Measurements from ENCODE around the gene PIK3R4. TPM values are rescaled to one million over a fixed set of nuclear protein-coding genes. Genes with fewer than 3 reads are reported as not detected.

The PIK3R4 gene
- total and polyA plus RNA-seq, 2 donors, result 31.5 to 48.1 TPM

GRCh38 chr3:130732501-130732900, 14.1 kb downstream of the PIK3R4 start:
- Histone ChIP-seq H3K4me3 (ENCODE audit: low read length in 2 of 2) (no peak overlapping the region), H3K9me3 (ENCODE audit: control insufficient read depth in 2 of 2, insufficient read depth in 1 of 2, low read length in 1 of 2) (no peaks in the 10 kb centered on the region), H3K27me3 (ENCODE audit: control insufficient read depth in 2 of 2, insufficient read depth in 1 of 2, low read length in 1 of 2) (no peaks in the 10 kb centered on the region), H3K27ac (ENCODE audit: low read depth in 1 of 2, low read length in 1 of 2) (no peak overlapping the region), H3K4me1 (ENCODE audit: control insufficient read depth in 2 of 2, insufficient read depth in 2 of 2, low read length in 2 of 2) (no peaks in the 10 kb centered on the region), H3K36me3 (ENCODE audit: control insufficient read depth in 2 of 2, insufficient read depth in 2 of 2, low read length in 1 of 2) (peaks cover 10 to 25% of the 10 kb centered on the region in 2 donors)
- 99% methylated on average over 2 of the region's 2 CpGs for WGBS
- no peak for DNase-seq (ENCODE audit: low read depth in 6 of 9, low spot score in 9 of 9)

GRCh38 chr3:130731817-130732216, 14.8 kb downstream of the PIK3R4 start:
- WGBS, result 97% methylated on average over 6 of the region's 6 CpGs
- Histone ChIP-seq H3K4me3 (ENCODE audit: low read length in 2 of 2) (no peak overlapping the region), H3K4me1 (ENCODE audit: control insufficient read depth in 2 of 2, insufficient read depth in 2 of 2, low read length in 2 of 2) (no peaks in the 10 kb centered on the region), H3K27me3 (ENCODE audit: control insufficient read depth in 2 of 2, insufficient read depth in 1 of 2, low read length in 1 of 2) (no peaks in the 10 kb centered on the region), H3K36me3 (ENCODE audit: control insufficient read depth in 2 of 2, insufficient read depth in 2 of 2, low read length in 1 of 2) (peaks cover 10 to 25% of the 10 kb centered on the region in 2 donors), H3K9me3 (ENCODE audit: control insufficient read depth in 2 of 2, insufficient read depth in 1 of 2, low read length in 1 of 2) (no peaks in the 10 kb centered on the region), H3K27ac (ENCODE audit: low read depth in 1 of 2, low read length in 1 of 2) (no peak overlapping the region)
- no peak for DNase-seq (ENCODE audit: low read depth in 6 of 9, low spot score in 9 of 9)

- peaks cover 10 to 21% of the 10 kb centered on the region in 2 donors for H3K36me3 ChIP-seq (ENCODE audit: control insufficient read depth in 2 of 2, insufficient read depth in 2 of 2, low read length in 1 of 2)
Measured at GRCh38 chr3:130729154-130729553, 17.5 kb downstream of the PIK3R4 start.

GRCh38 chr3:130728037-130728436, 18.6 kb downstream of the PIK3R4 start:
- Histone ChIP-seq H3K4me3 (ENCODE audit: low read length in 2 of 2) (no peak overlapping the region), H3K9me3 (ENCODE audit: control insufficient read depth in 2 of 2, insufficient read depth in 1 of 2, low read length in 1 of 2) (no peaks in the 10 kb centered on the region), H3K4me1 (ENCODE audit: control insufficient read depth in 2 of 2, insufficient read depth in 2 of 2, low read length in 2 of 2) (no peaks in the 10 kb centered on the region), H3K27me3 (ENCODE audit: control insufficient read depth in 2 of 2, insufficient read depth in 1 of 2, low read length in 1 of 2) (no peaks in the 10 kb centered on the region), H3K36me3 (ENCODE audit: control insufficient read depth in 2 of 2, insufficient read depth in 2 of 2, low read length in 1 of 2) (peaks cover 3 to 15% of the 10 kb centered on the region in 2 donors), H3K27ac (ENCODE audit: low read depth in 1 of 2, low read length in 1 of 2) (no peak overlapping the region)
- no peak for DNase-seq (ENCODE audit: low read depth in 6 of 9, low spot score in 9 of 9)
- WGBS, result 95% methylated on average over 2 of the region's 2 CpGs

More at GRCh38 chr3:130729154-130729553, 17.5 kb downstream of the PIK3R4 start:
- no peaks in the 10 kb centered on the region for H3K4me1 ChIP-seq (ENCODE audit: control insufficient read depth in 2 of 2, insufficient read depth in 2 of 2, low read length in 2 of 2)
- DNase-seq (ENCODE audit: low read depth in 6 of 9, low spot score in 9 of 9), result no peak
- H3K27ac ChIP-seq (ENCODE audit: low read depth in 1 of 2, low read length in 1 of 2), result no peak overlapping the region
- H3K4me3 ChIP-seq (ENCODE audit: low read length in 2 of 2), result no peak overlapping the region
- H3K9me3 ChIP-seq (ENCODE audit: control insufficient read depth in 2 of 2, insufficient read depth in 1 of 2, low read length in 1 of 2), result no peaks in the 10 kb centered on the region
- H3K27me3 ChIP-seq (ENCODE audit: control insufficient read depth in 2 of 2, insufficient read depth in 1 of 2, low read length in 1 of 2), result no peaks in the 10 kb centered on the region
- 95% methylated on average over 2 of the region's 2 CpGs for WGBS

GRCh38 chr3:130725746-130726145, 20.9 kb downstream of the PIK3R4 start:
- H3K27ac ChIP-seq (ENCODE audit: low read depth in 1 of 2, low read length in 1 of 2), result no peak overlapping the region
- DNase-seq (ENCODE audit: low read depth in 6 of 9, low spot score in 9 of 9), result no peak
- H3K4me3 ChIP-seq (ENCODE audit: low read length in 2 of 2), result no peak overlapping the region
- no peaks in the 10 kb centered on the region for H3K27me3 ChIP-seq (ENCODE audit: control insufficient read depth in 2 of 2, insufficient read depth in 1 of 2, low read length in 1 of 2)
- no peaks in the 10 kb centered on the region for H3K4me1 ChIP-seq (ENCODE audit: control insufficient read depth in 2 of 2, insufficient read depth in 2 of 2, low read length in 2 of 2)
- no peaks in the 10 kb centered on the region for H3K9me3 ChIP-seq (ENCODE audit: control insufficient read depth in 2 of 2, insufficient read depth in 1 of 2, low read length in 1 of 2)
- H3K36me3 ChIP-seq (ENCODE audit: control insufficient read depth in 2 of 2, insufficient read depth in 2 of 2, low read length in 1 of 2), result peaks cover 0 to 8% of the 10 kb centered on the region in 2 donors
- WGBS, result 97% methylated on average over 2 of the region's 2 CpGs

- Histone ChIP-seq H3K4me3 (ENCODE audit: low read length in 2 of 2) (no peak overlapping the region), H3K27me3 (ENCODE audit: control insufficient read depth in 2 of 2, insufficient read depth in 1 of 2, low read length in 1 of 2) (no peaks in the 10 kb centered on the region), H3K4me1 (ENCODE audit: control insufficient read depth in 2 of 2, insufficient read depth in 2 of 2, low read length in 2 of 2) (no peaks in the 10 kb centered on the region), H3K36me3 (ENCODE audit: control insufficient read depth in 2 of 2, insufficient read depth in 2 of 2, low read length in 1 of 2) (peaks cover 3 to 7% of the 10 kb centered on the region in 2 donors), H3K9me3 (ENCODE audit: control insufficient read depth in 2 of 2, insufficient read depth in 1 of 2, low read length in 1 of 2) (no peaks in the 10 kb centered on the region), H3K27ac (ENCODE audit: low read depth in 1 of 2, low read length in 1 of 2) (no peak overlapping the region)
- no peak for DNase-seq (ENCODE audit: low read depth in 6 of 9, low spot score in 9 of 9)
- 95% methylated on average over 1 of the region's 1 CpG for WGBS
Measured at GRCh38 chr3:130715616-130716015, 31.0 kb downstream of the PIK3R4 start.

GRCh38 chr3:130712718-130713423, 33.8 kb downstream of the PIK3R4 start:
- Histone ChIP-seq H3K4me1 (ENCODE audit: control insufficient read depth in 2 of 2, insufficient read depth in 2 of 2, low read length in 2 of 2) (no peaks in the 10 kb centered on the region), H3K9me3 (ENCODE audit: control insufficient read depth in 2 of 2, insufficient read depth in 1 of 2, low read length in 1 of 2) (no peaks in the 10 kb centered on the region), H3K27me3 (ENCODE audit: control insufficient read depth in 2 of 2, insufficient read depth in 1 of 2, low read length in 1 of 2) (no peaks in the 10 kb centered on the region), H3K4me3 (ENCODE audit: low read length in 2 of 2) (no peak overlapping the region), H3K27ac (ENCODE audit: low read depth in 1 of 2, low read length in 1 of 2) (no peak overlapping the region), H3K36me3 (ENCODE audit: control insufficient read depth in 2 of 2, insufficient read depth in 2 of 2, low read length in 1 of 2) (peaks cover 3 to 10% of the 10 kb centered on the region in 2 donors)
- 94% methylated on average over 3 of the region's 3 CpGs for WGBS
- DNase-seq (ENCODE audit: low read depth in 6 of 9, low spot score in 9 of 9), result no peak

- H3K27me3 ChIP-seq (ENCODE audit: control insufficient read depth in 2 of 2, insufficient read depth in 1 of 2, low read length in 1 of 2), result no peaks in the 10 kb centered on the region
- no peaks in the 10 kb centered on the region for H3K9me3 ChIP-seq (ENCODE audit: control insufficient read depth in 2 of 2, insufficient read depth in 1 of 2, low read length in 1 of 2)
- peaks cover 3 to 12% of the 10 kb centered on the region in 2 donors for H3K36me3 ChIP-seq (ENCODE audit: control insufficient read depth in 2 of 2, insufficient read depth in 2 of 2, low read length in 1 of 2)
- H3K4me1 ChIP-seq (ENCODE audit: control insufficient read depth in 2 of 2, insufficient read depth in 2 of 2, low read length in 2 of 2), result no peaks in the 10 kb centered on the region
- H3K4me3 ChIP-seq (ENCODE audit: low read length in 2 of 2), result no peak overlapping the region
- no peak for DNase-seq (ENCODE audit: low read depth in 6 of 9, low spot score in 9 of 9)
- WGBS, result 98% methylated on average over 4 of the region's 4 CpGs
- H3K27ac ChIP-seq (ENCODE audit: low read depth in 1 of 2, low read length in 1 of 2), result no peak overlapping the region
Measured at GRCh38 chr3:130711565-130712324, 34.9 kb downstream of the PIK3R4 start.

GRCh38 chr3:130709671-130710070, 37.0 kb downstream of the PIK3R4 start:
- 98% methylated on average over 1 of the region's 1 CpG for WGBS
- peaks cover 0 to 13% of the 10 kb centered on the region in 2 donors for H3K36me3 ChIP-seq (ENCODE audit: control insufficient read depth in 2 of 2, insufficient read depth in 2 of 2, low read length in 1 of 2)
- H3K27ac ChIP-seq (ENCODE audit: low read depth in 1 of 2, low read length in 1 of 2), result no peak overlapping the region
- no peak for DNase-seq (ENCODE audit: low read depth in 6 of 9, low spot score in 9 of 9)
- no peaks in the 10 kb centered on the region for H3K27me3 ChIP-seq (ENCODE audit: control insufficient read depth in 2 of 2, insufficient read depth in 1 of 2, low read length in 1 of 2)
- H3K4me1 ChIP-seq (ENCODE audit: control insufficient read depth in 2 of 2, insufficient read depth in 2 of 2, low read length in 2 of 2), result no peaks in the 10 kb centered on the region
- no peak overlapping the region for H3K4me3 ChIP-seq (ENCODE audit: low read length in 2 of 2)
- H3K9me3 ChIP-seq (ENCODE audit: control insufficient read depth in 2 of 2, insufficient read depth in 1 of 2, low read length in 1 of 2), result no peaks in the 10 kb centered on the region

Data from thymus (tissue), 11 donors.